Measurements from ENCODE around the gene USP10.

The USP10 gene

DNA sequence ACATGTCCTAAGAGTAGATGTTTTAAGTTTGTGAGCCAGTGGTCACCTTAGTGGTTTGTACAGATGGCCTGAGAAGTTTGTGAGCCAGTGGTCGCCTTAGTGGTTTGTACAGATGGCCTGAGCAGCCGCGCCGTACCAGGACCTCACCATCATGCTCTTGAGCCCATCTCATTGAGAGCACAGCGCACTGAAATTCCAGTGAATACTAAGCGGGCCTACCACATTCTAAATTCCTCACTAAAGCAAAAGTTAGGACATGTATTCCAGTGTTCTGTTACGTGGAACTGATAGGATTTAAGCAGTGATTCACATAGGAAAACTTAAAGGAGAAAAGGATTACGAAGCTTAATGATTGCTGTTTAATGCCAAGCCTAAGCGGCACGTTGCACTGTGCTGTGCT lies 3.9 kb downstream of the USP10 start:
- Histone ChIP-seq H3K4me1 (ENCODE audit: control insufficient read depth, insufficient read depth, low read length, unreplicated experiment) (peaks cover 22% of the 10 kb centered on the region), H3K4me3 (ENCODE audit: low read depth, low read length) (no peak overlapping the region), H3K79me2 (ENCODE audit: control insufficient read depth, insufficient read depth, low read length, unreplicated experiment) (peaks cover 86% of the 10 kb centered on the region), H3K36me3 (ENCODE audit: insufficient read depth, low read length) (no peaks in the 10 kb centered on the region), H2AFZ (ENCODE audit: low read length, unreplicated experiment) (no peak overlapping the region), H3K27me3 (ENCODE audit: insufficient read depth, low read length) (no peaks in the 10 kb centered on the region), H3K27ac (ENCODE audit: low read depth, low read length) (no peak overlapping the region)

- H2AFZ ChIP-seq (ENCODE audit: low read length, unreplicated experiment) = no peak overlapping the region
Measured at GRCh38 chr16:84704253-84704652, 4.5 kb downstream of the USP10 start.

DNA sequence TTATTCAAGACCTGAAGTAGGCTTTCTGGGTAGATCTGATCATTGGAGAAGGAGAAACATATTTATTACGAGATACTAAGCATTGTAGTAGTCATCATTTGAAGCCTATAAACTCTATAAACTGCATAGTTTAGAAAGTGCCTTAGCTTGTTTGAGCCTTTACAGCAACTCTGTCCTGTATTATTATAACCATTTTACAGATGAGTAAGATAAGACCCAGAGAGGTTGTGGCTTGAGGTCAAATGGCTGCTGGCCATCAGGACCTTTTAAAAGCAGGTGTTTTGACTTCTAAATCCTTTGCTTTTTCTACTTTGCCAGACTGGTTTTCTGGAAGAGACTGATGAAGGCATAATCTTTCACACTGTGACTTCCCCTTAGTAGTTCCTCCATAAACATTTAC lies 7.1 kb downstream of the USP10 start:
- Histone ChIP-seq H3K27ac (ENCODE audit: low read depth, low read length) (no peak overlapping the region), H2AFZ (ENCODE audit: low read length, unreplicated experiment) (no peak overlapping the region), H3K27me3 (ENCODE audit: insufficient read depth, low read length) (no peaks in the 10 kb centered on the region), H3K36me3 (ENCODE audit: insufficient read depth, low read length) (no peaks in the 10 kb centered on the region), H3K79me2 (ENCODE audit: control insufficient read depth, insufficient read depth, low read length, unreplicated experiment) (peaks cover 99% of the 10 kb centered on the region), H3K4me1 (ENCODE audit: control insufficient read depth, insufficient read depth, low read length, unreplicated experiment) (peaks cover 12% of the 10 kb centered on the region), H3K4me3 (ENCODE audit: low read depth, low read length) (no peak overlapping the region)

More at GRCh38 chr16:84704253-84704652, 4.5 kb downstream of the USP10 start:
- no peak overlapping the region for H3K4me3 ChIP-seq (ENCODE audit: low read depth, low read length)
- H3K27me3 ChIP-seq (ENCODE audit: insufficient read depth, low read length) = no peaks in the 10 kb centered on the region
- H3K27ac ChIP-seq (ENCODE audit: low read depth, low read length) = no peak overlapping the region
- H3K4me1 ChIP-seq (ENCODE audit: control insufficient read depth, insufficient read depth, low read length, unreplicated experiment) = peaks cover 19% of the 10 kb centered on the region
- H3K36me3 ChIP-seq (ENCODE audit: insufficient read depth, low read length) = no peaks in the 10 kb centered on the region
- H3K79me2 ChIP-seq (ENCODE audit: control insufficient read depth, insufficient read depth, low read length, unreplicated experiment) = peaks cover 91% of the 10 kb centered on the region

DNA sequence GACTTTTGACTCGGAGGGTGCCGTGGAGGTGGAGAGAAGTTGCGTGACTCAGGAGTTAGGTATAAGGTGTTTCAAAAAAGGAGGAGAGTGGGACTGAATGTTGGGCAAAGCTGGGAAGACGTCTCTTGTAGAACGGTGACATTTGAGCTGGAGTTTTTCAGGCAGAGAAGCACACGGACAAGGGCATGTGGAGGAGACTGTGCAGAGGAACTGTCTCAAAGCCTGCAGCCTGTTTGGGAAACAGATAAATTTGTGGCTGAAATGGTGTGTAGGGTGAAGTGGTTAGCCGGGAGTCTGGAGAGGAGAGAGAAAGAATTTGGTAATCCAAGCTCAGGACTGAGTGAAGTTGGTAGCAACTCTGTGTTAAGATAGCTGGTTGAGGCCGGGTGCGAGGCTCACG lies 9.8 kb downstream of the USP10 start:
- Histone ChIP-seq H3K36me3 (ENCODE audit: insufficient read depth, low read length) (no peaks in the 10 kb centered on the region), H3K79me2 (ENCODE audit: control insufficient read depth, insufficient read depth, low read length, unreplicated experiment) (peaks cover 99% of the 10 kb centered on the region)

GRCh38 chr16:84710686-84711085 lies 10.9 kb downstream of the USP10 start:
- H3K4me3 ChIP-seq (ENCODE audit: low read depth, low read length) = no peak overlapping the region
- no peaks in the 10 kb centered on the region for H3K36me3 ChIP-seq (ENCODE audit: insufficient read depth, low read length)
- H3K27me3 ChIP-seq (ENCODE audit: insufficient read depth, low read length) = no peaks in the 10 kb centered on the region
- H2AFZ ChIP-seq (ENCODE audit: low read length, unreplicated experiment) = no peak overlapping the region
- H3K27ac ChIP-seq (ENCODE audit: low read depth, low read length) = no peak overlapping the region
- peaks cover 98% of the 10 kb centered on the region for H3K79me2 ChIP-seq (ENCODE audit: control insufficient read depth, insufficient read depth, low read length, unreplicated experiment)
- no peaks in the 10 kb centered on the region for H3K4me1 ChIP-seq (ENCODE audit: control insufficient read depth, insufficient read depth, low read length, unreplicated experiment)

More for the DNA sequence above, 9.8 kb downstream of the USP10 start:
- no peak overlapping the region for H3K4me3 ChIP-seq (ENCODE audit: low read depth, low read length)
- H3K27ac ChIP-seq (ENCODE audit: low read depth, low read length) = no peak overlapping the region
- no peak overlapping the region for H2AFZ ChIP-seq (ENCODE audit: low read length, unreplicated experiment)
- H3K27me3 ChIP-seq (ENCODE audit: insufficient read depth, low read length) = no peaks in the 10 kb centered on the region
- H3K4me1 ChIP-seq (ENCODE audit: control insufficient read depth, insufficient read depth, low read length, unreplicated experiment) = no peaks in the 10 kb centered on the region

GRCh38 chr16:84712138-84712671 lies 12.4 kb downstream of the USP10 start:
- H3K4me1 ChIP-seq (ENCODE audit: control insufficient read depth, insufficient read depth, low read length, unreplicated experiment) = peaks cover 5% of the 10 kb centered on the region
- H3K4me3 ChIP-seq (ENCODE audit: low read depth, low read length) = no peak overlapping the region
- no peak overlapping the region for H3K27ac ChIP-seq (ENCODE audit: low read depth, low read length)
- H3K36me3 ChIP-seq (ENCODE audit: insufficient read depth, low read length) = no peaks in the 10 kb centered on the region
- no peaks in the 10 kb centered on the region for H3K27me3 ChIP-seq (ENCODE audit: insufficient read depth, low read length)
- peaks cover 99% of the 10 kb centered on the region for H3K79me2 ChIP-seq (ENCODE audit: control insufficient read depth, insufficient read depth, low read length, unreplicated experiment)
- H2AFZ ChIP-seq (ENCODE audit: low read length, unreplicated experiment) = no peak overlapping the region

DNA sequence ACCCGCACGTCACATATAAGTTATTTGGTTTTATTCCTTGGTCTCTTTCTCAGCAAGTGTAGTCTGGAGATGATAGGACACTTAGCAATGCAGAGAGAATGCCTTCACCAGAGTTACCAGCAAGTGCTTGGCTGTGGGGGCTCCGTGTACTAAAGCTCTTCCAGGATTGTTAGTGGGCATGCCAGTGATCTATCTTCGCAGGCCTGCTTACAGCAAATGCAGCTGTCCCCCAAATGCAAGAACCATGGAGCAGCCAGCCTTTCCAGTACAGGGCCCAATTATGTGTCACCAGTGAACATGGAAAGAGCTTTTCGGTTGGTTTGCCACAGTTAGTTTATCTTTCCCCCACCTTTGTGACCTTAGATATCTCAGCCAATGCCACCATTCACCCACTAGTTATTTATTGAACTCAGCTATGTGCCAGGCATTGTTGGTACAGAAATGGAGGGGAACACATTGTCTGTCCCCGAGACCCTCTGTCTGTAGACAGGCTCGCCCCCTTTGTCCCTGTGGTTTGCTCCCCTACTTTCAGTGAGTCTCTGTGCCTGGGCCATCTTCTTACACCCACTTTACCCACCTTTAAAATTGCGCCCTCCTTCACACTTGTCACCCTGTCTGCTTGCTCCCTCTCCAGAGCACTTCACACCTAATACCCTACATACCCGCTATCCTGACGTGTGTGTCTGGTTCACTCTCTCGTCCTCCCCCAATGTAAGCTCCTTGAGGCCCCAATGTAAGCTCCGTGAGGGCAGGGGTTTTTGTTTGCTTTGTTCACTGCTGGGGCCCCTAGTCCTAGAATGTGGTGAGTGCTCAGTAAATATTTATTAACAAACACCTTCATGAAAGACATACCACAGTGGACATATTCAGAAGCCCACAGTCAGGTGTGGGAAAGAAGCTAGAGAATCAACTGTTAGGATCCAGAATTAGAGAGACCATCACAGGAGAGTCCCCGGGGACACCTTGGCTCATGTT lies 13.3 kb downstream of the USP10 start:
- Histone ChIP-seq H3K27me3 (ENCODE audit: insufficient read depth, low read length) (no peaks in the 10 kb centered on the region), H3K4me3 (ENCODE audit: low read depth, low read length) (no peak overlapping the region), H2AFZ (ENCODE audit: low read length, unreplicated experiment) (no peak overlapping the region), H3K36me3 (ENCODE audit: insufficient read depth, low read length) (no peaks in the 10 kb centered on the region), H3K4me1 (ENCODE audit: control insufficient read depth, insufficient read depth, low read length, unreplicated experiment) (peaks cover 13% of the 10 kb centered on the region), H3K79me2 (ENCODE audit: control insufficient read depth, insufficient read depth, low read length, unreplicated experiment) (peaks cover 99% of the 10 kb centered on the region), H3K27ac (ENCODE audit: low read depth, low read length) (no peak overlapping the region)

DNA sequence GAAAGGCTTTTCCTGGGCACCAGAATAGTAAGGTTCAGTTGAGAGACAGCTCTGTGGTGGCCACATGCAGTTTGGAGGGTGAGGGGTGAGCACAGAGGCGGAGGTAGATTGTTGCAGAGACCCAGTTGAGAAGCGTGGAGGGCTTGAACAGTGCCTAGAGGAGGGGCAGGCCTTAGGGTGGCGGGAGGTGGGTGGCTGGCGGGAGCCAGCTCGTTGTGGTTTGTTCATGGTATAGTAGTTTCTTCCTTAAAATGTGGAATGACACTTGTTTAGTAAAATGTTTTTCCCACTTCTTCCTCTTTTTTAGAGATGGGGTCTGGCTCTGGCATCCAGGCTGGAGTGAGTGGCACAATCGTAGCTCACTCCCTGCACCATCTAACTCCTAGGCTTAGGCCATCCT lies 14.2 kb downstream of the USP10 start:
- Histone ChIP-seq H3K36me3 (ENCODE audit: insufficient read depth, low read length) (no peaks in the 10 kb centered on the region), H2AFZ (ENCODE audit: low read length, unreplicated experiment) (no peak overlapping the region), H3K4me3 (ENCODE audit: low read depth, low read length) (no peak overlapping the region), H3K27me3 (ENCODE audit: insufficient read depth, low read length) (no peaks in the 10 kb centered on the region), H3K4me1 (ENCODE audit: control insufficient read depth, insufficient read depth, low read length, unreplicated experiment) (peaks cover 13% of the 10 kb centered on the region), H3K27ac (ENCODE audit: low read depth, low read length) (no peak overlapping the region), H3K79me2 (ENCODE audit: control insufficient read depth, insufficient read depth, low read length, unreplicated experiment) (peaks cover 99% of the 10 kb centered on the region)

DNA sequence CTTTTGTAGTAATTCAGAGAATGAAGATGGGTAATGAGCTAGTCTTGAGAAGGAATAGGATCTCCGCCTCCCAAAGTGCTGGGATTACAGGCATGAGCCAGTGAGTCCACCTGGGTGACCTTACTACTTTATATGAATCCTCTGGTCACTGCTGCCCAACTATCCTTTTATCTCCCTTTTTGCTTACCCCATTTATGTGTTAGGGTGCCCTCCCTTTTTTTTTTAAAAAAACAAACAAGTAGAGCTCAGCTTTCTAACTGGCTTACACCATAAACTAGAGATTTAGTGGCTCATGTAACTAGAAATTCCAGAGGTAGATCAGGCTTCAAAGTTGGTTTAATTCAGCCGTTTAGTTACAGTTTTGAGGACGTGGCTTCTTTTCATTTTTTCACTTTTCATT lies 15.6 kb downstream of the USP10 start:
- H3K4me3 ChIP-seq (ENCODE audit: low read depth, low read length) = no peak overlapping the region
- H2AFZ ChIP-seq (ENCODE audit: low read length, unreplicated experiment) = no peak overlapping the region
- H3K4me1 ChIP-seq (ENCODE audit: control insufficient read depth, insufficient read depth, low read length, unreplicated experiment) = peaks cover 25% of the 10 kb centered on the region
- H3K27me3 ChIP-seq (ENCODE audit: insufficient read depth, low read length) = no peaks in the 10 kb centered on the region
- no peak overlapping the region for H3K27ac ChIP-seq (ENCODE audit: low read depth, low read length)
- no peaks in the 10 kb centered on the region for H3K36me3 ChIP-seq (ENCODE audit: insufficient read depth, low read length)
- H3K79me2 ChIP-seq (ENCODE audit: control insufficient read depth, insufficient read depth, low read length, unreplicated experiment) = peaks cover 98% of the 10 kb centered on the region

- Histone ChIP-seq H3K27ac (ENCODE audit: low read depth, low read length) (no peak overlapping the region), H3K27me3 (ENCODE audit: insufficient read depth, low read length) (no peaks in the 10 kb centered on the region), H2AFZ (ENCODE audit: low read length, unreplicated experiment) (no peak overlapping the region), H3K4me1 (ENCODE audit: control insufficient read depth, insufficient read depth, low read length, unreplicated experiment) (peaks cover 25% of the 10 kb centered on the region), H3K36me3 (ENCODE audit: insufficient read depth, low read length) (no peaks in the 10 kb centered on the region), H3K79me2 (ENCODE audit: control insufficient read depth, insufficient read depth, low read length, unreplicated experiment) (peaks cover 97% of the 10 kb centered on the region), H3K4me3 (ENCODE audit: low read depth, low read length) (no peak overlapping the region)
Measured at GRCh38 chr16:84715854-84716253, 16.1 kb downstream of the USP10 start.

GRCh38 chr16:84716740-84717139 lies 16.9 kb downstream of the USP10 start:
- peaks cover 25% of the 10 kb centered on the region for H3K4me1 ChIP-seq (ENCODE audit: control insufficient read depth, insufficient read depth, low read length, unreplicated experiment)
- H3K27ac ChIP-seq (ENCODE audit: low read depth, low read length) = no peak overlapping the region
- no peaks in the 10 kb centered on the region for H3K27me3 ChIP-seq (ENCODE audit: insufficient read depth, low read length)
- H2AFZ ChIP-seq (ENCODE audit: low read length, unreplicated experiment) = no peak overlapping the region
- no peak overlapping the region for H3K4me3 ChIP-seq (ENCODE audit: low read depth, low read length)
- no peaks in the 10 kb centered on the region for H3K36me3 ChIP-seq (ENCODE audit: insufficient read depth, low read length)
- peaks cover 97% of the 10 kb centered on the region for H3K79me2 ChIP-seq (ENCODE audit: control insufficient read depth, insufficient read depth, low read length, unreplicated experiment)
